HepG2 (cell line): ENCODE measurements around the gene CTXN3. TPM values are rescaled to one million over a fixed set of nuclear protein-coding genes. Genes with fewer than 3 reads are reported as not detected.

ENCODE experiments used
- ATAC-seq: fragments of 200-7000 bp; cut with Tn5 transposase; 3 replicates; pipeline ENCODE4 v1.9.1; 2020; ENCODE audit warnings: mild to moderate bottlenecking, moderate library complexity
- BruUV-seq: library from RNA; stranded (reverse); fragments of 400-500 nt; replicated peaks from 2 replicates; lab custom pipeline; 2021; lab: Mats Ljungman, UMichigan
- CTCF ChIA-PET: fragments of 300-600 bp; formaldehyde crosslinking; extraction: SDS; loops from one replicate; lab custom pipeline; 2021; ENCODE audit warnings: low total read pairs, inconsistent platforms, low intra/inter-chr PET ratio; lab: Yijun Ruan, JAX
- POLR2A ChIA-PET: fragments of 350-600 bp; sonication (Branson Sonifier 250); formaldehyde crosslinking; loops from one replicate; lab custom pipeline; 2020; ENCODE audit warnings: antibody characterized with exemption, inconsistent platforms; lab: Yijun Ruan, JAX
- DNase-seq: peaks from one replicate; pipeline ENCODE4 v3.0.0-alpha.2; 2015; ENCODE audit warnings: low spot score
- FAIRE-seq: peaks from 3 replicates; lab custom pipeline; 2011; peaks lifted over from hg19 to GRCh38; lab: Jason Lieb, UNC
- H2AFZ ChIP-seq: one replicate; pipeline ENCODE4 v1.6.1; 2011; ENCODE audit warnings: low read length, inconsistent platforms
- H3K27ac ChIP-seq: fragments of 300-600 bp; 3 replicates; pipeline ENCODE4 v1.8.0; 2011; ENCODE audit warnings: mixed run types, mild to moderate bottlenecking, mixed read lengths, low read length, inconsistent platforms; ENCODE audit not compliant: insufficient read depth; ENCODE audit errors: extremely low read length
- H3K27me3 ChIP-seq, 2 experiments: fragments of 200-600 bp in 1 of 2; 2 replicates in 1 of 2; 3 replicates in 1 of 2; pipeline versions ENCODE4 v1.6.0 to v1.8.0; 2011; ENCODE audit warnings: low read length in 2 of 2, mild to moderate bottlenecking in 2 of 2, moderate library complexity in 2 of 2, inconsistent platforms in 1 of 2; ENCODE audit not compliant: insufficient read depth in 2 of 2, control insufficient read depth in 1 of 2
- H3K36me3 ChIP-seq, 2 experiments: fragments of 200-600 bp in 1 of 2; replicated peaks in 1 of 2; 2 replicates in 1 of 2; 3 replicates in 1 of 2; pipeline versions ENCODE4 v1.5.1 to v1.8.0; 2011; ENCODE audit warnings: low read length in 2 of 2, inconsistent platforms in 1 of 2; ENCODE audit not compliant: insufficient read depth in 2 of 2, control insufficient read depth in 1 of 2
- H3K4me1 ChIP-seq: 2 replicates; pipeline ENCODE4 v1.5.1; 2012; ENCODE audit warnings: low read length, inconsistent platforms; ENCODE audit not compliant: insufficient read depth
- H3K4me2 ChIP-seq: 2 replicates; pipeline ENCODE4 v1.6.0; 2011; ENCODE audit warnings: low read depth, low read length, inconsistent platforms
- H3K4me3 ChIP-seq, 3 experiments: fragments of 200-600 bp in 1 of 3; sonication (generic), shearing (Covaris generic) in 1 of 3; replicated peaks in 1 of 3; 2 replicates each; pipeline ENCODE4 v1.5.1; 2011 to 2016; ENCODE audit warnings: low read length in 3 of 3, inconsistent platforms in 2 of 3, low read depth in 2 of 3, mild to moderate bottlenecking in 2 of 3, control low read depth in 1 of 3, mixed read lengths in 1 of 3; ENCODE audit not compliant: insufficient read depth in 1 of 3
- H3K79me2 ChIP-seq: one replicate; pipeline ENCODE4 v1.6.1; 2011; ENCODE audit warnings: low read length, inconsistent platforms; ENCODE audit not compliant: insufficient read depth
- H3K9ac ChIP-seq: 2 replicates; pipeline ENCODE4 v1.6.0; 2011; ENCODE audit warnings: mild to moderate bottlenecking, low read depth, low read length, inconsistent platforms; ENCODE audit not compliant: insufficient read depth
- H3K9me3 ChIP-seq: 2 replicates; pipeline ENCODE4 v1.5.1; 2012; ENCODE audit warnings: mild to moderate bottlenecking, low read length
- H4K20me1 ChIP-seq: 2 replicates; pipeline ENCODE4 v1.6.0; 2011; ENCODE audit warnings: inconsistent platforms, mild to moderate bottlenecking, low read length, moderate library complexity; ENCODE audit not compliant: insufficient read depth
- FOXO4 ChIP-seq: sonication (generic); formaldehyde crosslinking; conservative IDR thresholded peaks from 2 replicates; pipeline ENCODE4 v1.8.1; 2023; ENCODE audit warnings: missing genetic modification reagents
- MAX ChIP-seq: IDR thresholded peaks from 2 replicates; pipeline ENCODE4 v1.6.1; 2012; ENCODE audit warnings: inconsistent platforms
- RBFOX2 ChIP-seq: fragments of 200-400 bp; formaldehyde crosslinking; IDR thresholded peaks from 2 replicates; pipeline ENCODE4 v1.6.1; 2017; ENCODE audit warnings: low read depth, mild to moderate bottlenecking, low read length
- TAF15 ChIP-seq: fragments of 200-400 bp; formaldehyde crosslinking; IDR thresholded peaks from one replicate; pipeline ENCODE4 v1.6.1; 2018; ENCODE audit warnings: mild to moderate bottlenecking, low read depth, low read length; ENCODE audit not compliant: poor library complexity, severe bottlenecking
- TCF12 ChIP-seq, 2 experiments: fragments of 450-650 bp in 1 of 2; sonication (generic) in 1 of 2; formaldehyde crosslinking in 1 of 2; IDR thresholded peaks; 2 replicates each; pipeline versions ENCODE4 v1.6.1 to v1.8.0; 2017 to 2022; ENCODE audit warnings: antibody characterized with exemption in 1 of 2, mild to moderate bottlenecking in 1 of 2, missing genetic modification reagents in 1 of 2, moderate library complexity in 1 of 2
- ZFP90 ChIP-seq: sonication (generic); formaldehyde crosslinking; IDR thresholded peaks from 2 replicates; pipeline ENCODE4 v1.8.0; 2022; ENCODE audit warnings: missing genetic modification reagents, mild to moderate bottlenecking, inconsistent platforms, borderline replicate concordance
- ZKSCAN8 ChIP-seq: IDR thresholded peaks from 2 replicates; pipeline ENCODE4 v1.6.1; 2016; ENCODE audit warnings: borderline replicate concordance, missing genetic modification reagents, missing compliant biosample characterization
- ZNF225 ChIP-seq: sonication (generic); formaldehyde crosslinking; IDR thresholded peaks from 2 replicates; pipeline ENCODE4 v1.4.0; 2020; ENCODE audit warnings: mild to moderate bottlenecking, missing genetic modification reagents
- ZNF546 ChIP-seq: sonication (generic); formaldehyde crosslinking; conservative IDR thresholded peaks from 2 replicates; pipeline ENCODE4 v1.8.1; 2023; ENCODE audit warnings: mild to moderate bottlenecking, missing genetic modification reagents
- ZNF564 ChIP-seq: sonication (generic); formaldehyde crosslinking; IDR thresholded peaks from 2 replicates; pipeline ENCODE4 v1.8.1; 2023; ENCODE audit warnings: mild to moderate bottlenecking, missing genetic modification reagents
- WGBS: methylation state at CpG from one replicate; pipeline ENCODE4 v1.1.6; 2017; ENCODE audit warnings: low lambda C conversion rate; 5-methylcytosine and 5-hydroxymethylcytosine counted together
- in situ Hi-C: cut with HindIII; loops from 2 replicates; pipeline ENCODE4 v1.10.0; 2017; ENCODE audit warnings: low pct_unique_long_range_greater_than_20kb; ENCODE audit not compliant: extremely low pct_ligation_motif_present
- intact Hi-C: fragments of 100-400 bp; cut with micrococcal nuclease; formaldehyde crosslinking; loops from one replicate; pipeline ENCODE4 v1.10.0; 2022; ENCODE audit not compliant: unreplicated experiment
- polyA plus RNA-seq, 8 experiments: library from polyadenylated mRNA; depleted of rRNA in 3 of 8; stranded (reverse) in 7 of 8; unstranded in 1 of 8; fragments of >200 nt; fragmentation: Illumina TruSeq in 4 of 8; extraction: Trizol in 4 of 8; gene quantifications; 2 replicates each; pipeline versions ENCODE4 v1.2.1 to v1.2.3, GENCODE V29; 2011 to 2016; ENCODE audit warnings: low read depth in 4 of 8, missing spikeins in 1 of 8, mixed read lengths in 1 of 8; ENCODE audit not compliant: insufficient read depth in 1 of 8
- total RNA-seq, 5 experiments: library from RNA; depleted of rRNA; stranded (reverse); fragments of >200 nt; fragmentation: Illumina TruSeq; extraction: Trizol; gene quantifications; 2 replicates each; pipeline ENCODE4 v1.2.3, GENCODE V29; 2016; ENCODE audit warnings: low read depth in 1 of 5
- TF ChIP-seq, protein P1 (sequence below): sonication (generic); formaldehyde crosslinking; IDR thresholded peaks from 2 replicates; pipeline ENCODE4 v1.5.0; 2020; ENCODE audit warnings: mild to moderate bottlenecking, low read depth, missing genetic modification reagents, borderline replicate concordance
- TF ChIP-seq, protein P2 (sequence below): sonication (generic); formaldehyde crosslinking; IDR thresholded peaks from 2 replicates; pipeline ENCODE4 v1.4.0; 2020; ENCODE audit warnings: missing genetic modification reagents
- TF ChIP-seq, protein P3 (sequence below): sonication (generic); formaldehyde crosslinking; conservative IDR thresholded peaks from 2 replicates; pipeline ENCODE4 v1.4.0; 2020; ENCODE audit warnings: missing genetic modification reagents

CTXN3 gene
- total and polyA plus RNA-seq, 2 of the 13 experiments (the other 11 are each of a cell fraction or from before 2014, with no cell fraction given): not detected

DNA sequence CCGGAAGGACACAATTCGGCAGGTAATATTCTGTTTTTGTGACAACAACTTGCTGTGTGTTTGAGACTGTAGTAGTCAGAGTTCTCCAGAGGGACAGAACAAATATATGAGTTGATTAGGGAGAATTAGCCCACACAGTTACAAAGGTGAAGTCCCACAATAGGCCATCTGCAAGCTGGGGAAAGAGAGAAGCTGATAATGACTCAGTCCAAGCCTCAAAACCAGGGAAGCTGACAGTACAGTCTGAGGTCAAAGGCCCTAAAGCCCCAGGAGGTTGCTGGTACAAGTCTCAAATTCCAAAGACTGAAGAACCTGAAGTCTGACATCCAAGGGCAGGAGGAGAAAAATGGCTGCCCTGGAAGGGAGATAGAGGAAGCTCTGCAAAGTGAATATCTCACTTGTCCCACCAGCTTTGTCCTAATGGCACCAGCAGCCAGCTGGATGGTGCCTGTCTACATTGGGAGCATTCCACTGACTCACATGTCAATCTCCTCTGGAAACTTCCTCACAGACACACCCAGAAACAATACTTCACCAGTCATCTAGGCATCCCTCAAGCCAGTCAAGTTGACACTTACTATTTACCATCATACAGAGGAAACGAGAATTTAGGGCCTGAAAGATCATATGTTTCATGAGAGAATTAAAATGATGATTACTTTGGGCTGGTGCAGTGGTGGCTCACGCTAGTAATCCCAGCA lies 36.3 kb upstream of the CTXN3 start:
- POLR2A ChIA-PET: no interaction called here

More for the DNA sequence above, 36.3 kb upstream of the CTXN3 start:
- H3K4me1 ChIP-seq: no peaks in the 10 kb centered on the region
- H3K27ac ChIP-seq: no peak overlapping the region
- BruUV-seq: no TSS peak
- H3K9me3 ChIP-seq: no peaks in the 10 kb centered on the region
- H3K27me3 ChIP-seq: no peaks in the 10 kb centered on the region
- TF ChIP-seq ZFP90 (CRISPR knock-in tag): no peak
- TF ChIP-seq TCF12 (IDR thresholded peaks at IDR 0.05): no peak
- TF ChIP-seq TCF12 (CRISPR knock-in tag; IDR thresholded peaks at IDR 0.05): no peak
- TF ChIP-seq ZNF225 (CRISPR knock-in tag): no peak
- no peak for TF ChIP-seq FOXO4 (CRISPR knock-in tag)
- TF ChIP-seq, protein P1, sequence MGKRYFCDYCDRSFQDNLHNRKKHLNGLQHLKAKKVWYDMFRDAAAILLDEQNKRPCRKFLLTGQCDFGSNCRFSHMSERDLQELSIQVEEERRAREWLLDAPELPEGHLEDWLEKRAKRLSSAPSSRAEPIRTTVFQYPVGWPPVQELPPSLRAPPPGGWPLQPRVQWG (CRISPR knock-in tag): no peak
- no peak for TF ChIP-seq ZNF564
- no peak for TF ChIP-seq MAX
- TF ChIP-seq RBFOX2: no peak
- TF ChIP-seq, protein P2, sequence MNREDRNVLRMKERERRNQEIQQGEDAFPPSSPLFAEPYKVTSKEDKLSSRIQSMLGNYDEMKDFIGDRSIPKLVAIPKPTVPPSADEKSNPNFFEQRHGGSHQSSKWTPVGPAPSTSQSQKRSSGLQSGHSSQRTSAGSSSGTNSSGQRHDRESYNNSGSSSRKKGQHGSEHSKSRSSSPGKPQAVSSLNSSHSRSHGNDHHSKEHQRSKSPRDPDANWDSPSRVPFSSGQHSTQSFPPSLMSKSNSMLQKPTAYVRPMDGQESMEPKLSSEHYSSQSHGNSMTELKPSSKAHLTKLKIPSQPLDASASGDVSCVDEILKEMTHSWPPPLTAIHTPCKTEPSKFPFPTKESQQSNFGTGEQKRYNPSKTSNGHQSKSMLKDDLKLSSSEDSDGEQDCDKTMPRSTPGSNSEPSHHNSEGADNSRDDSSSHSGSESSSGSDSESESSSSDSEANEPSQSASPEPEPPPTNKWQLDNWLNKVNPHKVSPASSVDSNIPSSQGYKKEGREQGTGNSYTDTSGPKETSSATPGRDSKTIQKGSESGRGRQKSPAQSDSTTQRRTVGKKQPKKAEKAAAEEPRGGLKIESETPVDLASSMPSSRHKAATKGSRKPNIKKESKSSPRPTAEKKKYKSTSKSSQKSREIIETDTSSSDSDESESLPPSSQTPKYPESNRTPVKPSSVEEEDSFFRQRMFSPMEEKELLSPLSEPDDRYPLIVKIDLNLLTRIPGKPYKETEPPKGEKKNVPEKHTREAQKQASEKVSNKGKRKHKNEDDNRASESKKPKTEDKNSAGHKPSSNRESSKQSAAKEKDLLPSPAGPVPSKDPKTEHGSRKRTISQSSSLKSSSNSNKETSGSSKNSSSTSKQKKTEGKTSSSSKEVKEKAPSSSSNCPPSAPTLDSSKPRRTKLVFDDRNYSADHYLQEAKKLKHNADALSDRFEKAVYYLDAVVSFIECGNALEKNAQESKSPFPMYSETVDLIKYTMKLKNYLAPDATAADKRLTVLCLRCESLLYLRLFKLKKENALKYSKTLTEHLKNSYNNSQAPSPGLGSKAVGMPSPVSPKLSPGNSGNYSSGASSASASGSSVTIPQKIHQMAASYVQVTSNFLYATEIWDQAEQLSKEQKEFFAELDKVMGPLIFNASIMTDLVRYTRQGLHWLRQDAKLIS (CRISPR knock-in tag): no peak
- TF ChIP-seq ZNF546 (CRISPR knock-in tag): no peak
- TF ChIP-seq ZKSCAN8 (CRISPR knock-in tag): no peak
- TF ChIP-seq TAF15: no peak
- TF ChIP-seq, protein P3, sequence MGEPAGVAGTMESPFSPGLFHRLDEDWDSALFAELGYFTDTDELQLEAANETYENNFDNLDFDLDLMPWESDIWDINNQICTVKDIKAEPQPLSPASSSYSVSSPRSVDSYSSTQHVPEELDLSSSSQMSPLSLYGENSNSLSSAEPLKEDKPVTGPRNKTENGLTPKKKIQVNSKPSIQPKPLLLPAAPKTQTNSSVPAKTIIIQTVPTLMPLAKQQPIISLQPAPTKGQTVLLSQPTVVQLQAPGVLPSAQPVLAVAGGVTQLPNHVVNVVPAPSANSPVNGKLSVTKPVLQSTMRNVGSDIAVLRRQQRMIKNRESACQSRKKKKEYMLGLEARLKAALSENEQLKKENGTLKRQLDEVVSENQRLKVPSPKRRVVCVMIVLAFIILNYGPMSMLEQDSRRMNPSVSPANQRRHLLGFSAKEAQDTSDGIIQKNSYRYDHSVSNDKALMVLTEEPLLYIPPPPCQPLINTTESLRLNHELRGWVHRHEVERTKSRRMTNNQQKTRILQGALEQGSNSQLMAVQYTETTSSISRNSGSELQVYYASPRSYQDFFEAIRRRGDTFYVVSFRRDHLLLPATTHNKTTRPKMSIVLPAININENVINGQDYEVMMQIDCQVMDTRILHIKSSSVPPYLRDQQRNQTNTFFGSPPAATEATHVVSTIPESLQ (CRISPR knock-in tag): no peak
- H3K4me3 ChIP-seq: no peak overlapping the region
- no peak overlapping the region for H3K4me2 ChIP-seq
- H3K79me2 ChIP-seq: no peaks in the 10 kb centered on the region
- no peak for ATAC-seq
- 10% methylated on average over 4 of the region's 4 CpGs for WGBS
- DNase-seq: no peak
- intact Hi-C loops (no loop called here), in situ Hi-C loops (no loop called here)
- no peak overlapping the region for H3K9ac ChIP-seq
- CTCF ChIA-PET: no interaction called here
- no peak for FAIRE-seq
- H4K20me1 ChIP-seq: no peaks in the 10 kb centered on the region
- no peak overlapping the region for H2AFZ ChIP-seq
- no peaks in the 10 kb centered on the region for H3K36me3 ChIP-seq
